Epidermal melanocyte (primary cell): ENCODE measurements around the gene SLC35G6.

Source experiments
- DNase-seq: peaks from one replicate; pipeline ENCODE4 v3.0.0; 2011; ENCODE audit warnings: low spot score; ENCODE audit not compliant: insufficient read length

Gene SLC35G6

DNA sequence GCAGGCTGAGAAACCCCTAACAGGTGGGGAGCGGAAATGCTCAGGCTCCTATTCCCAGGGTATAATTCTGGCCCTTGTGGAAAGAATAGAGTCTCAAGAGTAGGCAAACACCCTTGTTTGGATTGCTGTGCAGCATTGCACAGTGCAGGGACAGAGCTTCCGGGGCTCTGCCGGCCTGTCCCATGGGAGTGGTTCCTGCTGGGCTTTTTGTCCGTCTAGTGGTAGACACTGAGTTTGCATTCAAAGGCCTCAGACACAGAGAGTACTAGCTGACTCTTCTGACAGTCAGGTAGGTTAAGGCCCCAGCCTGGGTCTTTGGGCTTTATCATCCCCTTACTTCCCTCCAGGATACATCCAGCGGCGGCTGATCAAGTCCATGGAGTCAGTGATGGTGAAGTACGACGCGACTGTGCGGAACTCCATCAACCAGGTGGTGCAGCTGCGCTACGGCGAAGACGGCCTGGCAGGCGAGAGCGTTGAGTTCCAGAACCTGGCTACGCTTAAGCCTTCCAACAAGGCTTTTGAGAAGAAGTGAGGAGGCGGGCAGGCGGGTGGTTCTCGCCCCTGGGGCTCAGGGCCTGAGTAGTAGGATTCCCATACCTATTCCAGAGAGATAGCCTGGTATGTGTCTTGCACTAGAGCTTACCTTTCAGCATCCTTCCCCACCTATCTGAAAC is 21.1 kb downstream of the SLC35G6 start:
- DNase-seq = no peak

GRCh38 chr17:7502987-7503386 is 21.7 kb downstream of the SLC35G6 start:
- DNase-seq = no peak

- no peak for DNase-seq
Measured at GRCh38 chr17:7503521-7503920, 22.3 kb downstream of the SLC35G6 start.

- DNase-seq = no peak
Measured at GRCh38 chr17:7508145-7508544, 26.9 kb downstream of the SLC35G6 start.

DNA sequence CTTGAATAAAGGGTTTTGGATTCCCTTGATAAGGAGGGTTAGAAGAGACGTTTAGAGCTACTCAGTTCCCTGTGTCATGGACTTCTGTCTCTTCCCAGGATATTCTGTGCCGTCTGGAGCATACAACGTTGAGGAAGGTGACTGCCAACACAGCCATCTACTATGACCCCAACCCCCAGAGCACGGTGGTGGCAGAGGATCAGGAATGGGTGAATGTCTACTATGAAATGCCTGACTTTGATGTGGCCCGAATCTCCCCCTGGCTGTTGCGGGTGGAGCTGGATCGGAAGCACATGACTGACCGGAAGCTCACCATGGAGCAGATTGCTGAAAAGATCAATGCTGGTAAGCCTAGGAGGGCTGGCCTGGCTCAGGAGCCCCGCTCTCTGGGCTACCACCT is 27.6 kb downstream of the SLC35G6 start:
- DNase-seq = no peak

DNA sequence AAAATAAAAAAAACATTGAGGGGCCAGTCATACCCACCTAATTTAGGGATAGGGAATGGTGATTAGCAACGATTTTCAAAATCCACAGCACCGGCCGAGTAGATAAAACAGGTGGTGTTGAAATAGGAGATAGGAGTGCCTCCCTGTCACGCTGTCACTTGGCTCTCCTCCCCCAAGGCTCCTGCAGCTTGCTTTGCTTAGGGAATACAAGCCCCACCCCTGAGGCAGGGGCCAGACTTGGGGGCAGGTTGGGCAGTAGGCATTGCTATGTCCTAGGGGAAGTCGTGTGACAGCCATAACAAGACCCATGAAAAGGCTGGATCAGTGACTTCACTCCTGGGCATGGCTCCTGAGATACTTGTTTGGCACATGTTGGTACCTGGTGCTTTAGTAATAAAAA is 28.7 kb downstream of the SLC35G6 start:
- DNase-seq = no peak

- DNase-seq = no peak
Measured at GRCh38 chr17:7511108-7511507, 29.9 kb downstream of the SLC35G6 start.

- DNase-seq = no peak
Measured at GRCh38 chr17:7512105-7512504, 30.9 kb downstream of the SLC35G6 start.

- DNase-seq = no peak
Measured at GRCh38 chr17:7512824-7513540, 31.7 kb downstream of the SLC35G6 start.

DNA sequence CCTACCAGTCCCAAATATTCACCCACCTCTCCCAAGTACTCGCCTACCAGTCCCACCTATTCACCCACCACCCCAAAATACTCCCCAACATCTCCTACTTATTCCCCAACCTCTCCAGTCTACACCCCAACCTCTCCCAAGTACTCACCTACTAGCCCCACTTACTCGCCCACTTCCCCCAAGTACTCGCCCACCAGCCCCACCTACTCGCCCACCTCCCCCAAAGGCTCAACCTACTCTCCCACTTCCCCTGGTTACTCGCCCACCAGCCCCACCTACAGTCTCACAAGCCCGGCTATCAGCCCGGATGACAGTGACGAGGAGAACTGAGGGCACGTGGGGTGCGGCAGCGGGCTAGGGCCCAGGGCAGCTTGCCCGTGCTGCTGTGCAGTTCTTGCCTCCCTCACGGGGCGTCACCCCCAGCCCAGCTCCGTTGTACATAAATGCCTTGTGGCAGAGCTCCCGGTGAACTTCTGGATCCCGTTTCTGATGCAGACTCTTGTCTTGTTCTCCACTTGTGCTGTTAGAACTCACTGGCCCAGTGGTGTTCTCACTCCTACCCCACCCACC is 32.7 kb downstream of the SLC35G6 start:
- no peak for DNase-seq

DNA sequence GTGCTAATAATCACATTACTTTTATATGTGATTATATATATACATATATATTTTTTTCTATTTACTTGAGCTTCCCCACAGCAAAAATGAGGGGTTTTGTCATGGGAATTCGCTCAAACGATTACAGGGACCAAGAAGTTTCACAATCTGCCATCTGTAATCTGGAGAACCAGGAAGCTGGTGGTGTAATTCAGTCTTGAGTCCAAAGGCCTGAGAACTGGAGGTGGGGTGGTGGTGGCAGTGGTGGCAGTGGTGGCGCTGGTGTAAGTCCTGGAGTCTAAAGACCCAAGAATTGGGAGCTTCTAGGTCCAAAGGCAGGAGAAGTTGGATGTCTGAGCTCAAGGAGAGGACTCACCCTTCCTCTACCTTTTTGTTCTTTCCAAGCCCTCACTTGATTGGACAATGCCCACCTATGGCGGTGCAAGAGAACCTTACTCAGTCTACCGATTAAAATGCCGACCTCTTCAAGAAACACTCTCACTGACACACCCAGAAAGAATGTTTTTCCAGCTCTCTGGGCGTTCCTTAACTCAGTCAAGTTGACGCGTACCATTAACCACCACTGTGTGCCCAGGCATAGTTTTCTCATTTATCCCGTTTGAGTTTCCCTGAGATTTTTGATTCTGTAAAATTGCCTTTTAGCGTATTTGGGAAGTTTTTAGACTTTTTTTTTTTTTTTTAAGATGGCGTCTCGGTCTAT is 34.8 kb downstream of the SLC35G6 start:
- DNase-seq = no peak

- no peak for DNase-seq
Measured at GRCh38 chr17:7523033-7523432, 41.8 kb downstream of the SLC35G6 start.

- no peak for DNase-seq
Measured at GRCh38 chr17:7528842-7529241, 47.6 kb downstream of the SLC35G6 start.

GRCh38 chr17:7530023-7530900 is 49.0 kb downstream of the SLC35G6 start:
- DNase-seq = peak; percentile 40
